Medulla oblongata (tissue), 1 donor: ENCODE measurements around the gene IRAK1BP1.
"Not testable (repeated sequence)": the region's sequence is repeated elsewhere in the genome, so short reads cannot be mapped to it uniquely, and the experiment has no call there.

Source experiments
- DNase-seq: peaks from one replicate; pipeline ENCODE4 v3.0.0-alpha.2; 2015; ENCODE audit errors: extremely low spot score

IRAK1BP1 gene

DNA sequence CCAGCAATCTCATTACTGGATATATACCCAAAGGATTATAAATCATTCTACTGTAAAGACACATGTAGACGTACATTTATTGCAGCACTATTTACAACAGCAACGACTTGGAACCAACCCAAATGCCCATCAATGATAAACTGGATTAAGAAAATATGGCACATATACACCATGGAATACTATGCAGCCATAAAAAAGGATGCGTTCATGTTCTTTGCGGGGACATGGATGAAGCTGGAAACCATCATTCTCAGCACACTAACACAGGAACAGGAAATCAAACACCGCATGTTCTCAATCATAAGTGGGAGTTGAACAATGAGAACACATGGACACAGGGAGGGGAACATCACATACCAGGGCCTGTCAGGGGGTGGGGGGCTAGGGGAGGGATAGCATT, 22.6 kb downstream of the IRAK1BP1 start:
- DNase-seq, result not testable (repeated sequence)

DNA sequence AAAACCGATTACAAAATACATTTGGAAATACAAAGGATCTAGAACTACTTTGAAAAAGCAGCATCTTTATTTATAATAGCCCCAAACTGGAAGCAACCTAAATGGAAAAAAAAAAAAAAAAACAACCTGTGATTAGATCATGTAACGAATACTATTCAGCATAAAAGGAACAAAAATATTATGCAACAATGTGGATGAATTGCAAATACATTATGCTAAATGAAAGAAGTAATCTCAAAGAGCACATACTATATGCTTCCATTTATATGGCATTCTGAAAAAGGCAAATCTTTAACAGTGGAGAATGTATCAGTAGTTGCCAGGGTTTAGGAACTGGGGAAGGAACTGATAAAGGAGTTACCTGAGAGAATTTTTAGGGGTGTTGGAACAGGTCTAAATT, 28.9 kb downstream of the IRAK1BP1 start:
- no peak for DNase-seq

DNA sequence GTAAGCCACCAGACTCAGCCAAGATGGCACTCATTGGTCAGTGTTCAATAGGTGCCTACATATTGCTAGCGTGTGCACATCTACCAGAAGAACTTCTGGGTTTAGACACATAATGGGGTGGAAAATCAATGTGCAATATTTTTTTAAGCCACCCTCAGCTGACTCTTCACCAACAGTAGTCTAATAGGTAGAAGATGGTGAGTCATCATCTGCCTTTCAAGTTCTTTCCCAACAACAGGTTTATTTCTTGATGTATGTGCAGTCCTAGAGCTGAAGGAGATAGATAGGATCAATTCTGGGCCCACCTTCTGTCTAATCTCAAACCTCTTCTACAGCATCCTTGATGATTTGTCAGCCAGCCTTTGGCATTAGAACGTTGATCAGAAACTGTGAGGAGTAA, 41.3 kb downstream of the IRAK1BP1 start:
- no peak for DNase-seq

DNA sequence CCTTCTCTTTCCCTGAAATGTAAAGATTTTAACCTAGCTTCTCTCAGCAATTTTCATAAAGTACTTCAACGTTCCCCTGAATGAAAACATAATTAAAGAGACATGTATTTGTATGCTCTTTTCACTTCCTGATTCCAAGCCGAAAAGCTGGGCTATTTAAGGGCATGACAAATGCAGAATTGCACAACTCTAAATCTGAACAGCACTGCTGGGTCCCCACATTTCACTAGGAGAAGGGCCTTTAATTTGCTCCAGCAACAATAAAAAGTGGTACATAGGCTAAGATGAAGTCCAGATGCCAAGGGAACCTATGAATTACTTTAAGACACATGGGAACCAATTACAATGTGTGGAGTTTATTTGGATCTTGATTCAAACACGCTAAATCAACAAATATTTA, 42.0 kb downstream of the IRAK1BP1 start:
- peak; percentile 18 for DNase-seq

DNA sequence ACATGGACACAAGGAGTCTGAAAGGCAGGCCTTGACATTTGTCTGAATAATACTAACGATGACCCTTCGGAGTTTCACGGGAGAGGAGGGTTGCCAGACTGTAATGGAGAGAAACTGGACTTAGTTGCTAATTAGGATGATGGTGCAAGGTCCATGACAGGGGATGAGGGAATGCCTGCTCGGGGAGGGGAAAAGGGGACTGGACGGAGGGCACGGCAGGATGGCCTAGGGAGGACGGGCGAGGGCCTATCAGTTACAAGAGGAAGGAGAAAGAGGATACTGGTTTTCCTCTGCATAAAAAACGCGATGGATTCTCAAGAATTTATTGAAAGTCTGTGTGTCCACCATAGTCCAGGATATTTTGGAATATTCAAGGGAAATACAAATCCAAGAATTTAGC, 42.7 kb downstream of the IRAK1BP1 start:
- DNase-seq, result no peak

DNA sequence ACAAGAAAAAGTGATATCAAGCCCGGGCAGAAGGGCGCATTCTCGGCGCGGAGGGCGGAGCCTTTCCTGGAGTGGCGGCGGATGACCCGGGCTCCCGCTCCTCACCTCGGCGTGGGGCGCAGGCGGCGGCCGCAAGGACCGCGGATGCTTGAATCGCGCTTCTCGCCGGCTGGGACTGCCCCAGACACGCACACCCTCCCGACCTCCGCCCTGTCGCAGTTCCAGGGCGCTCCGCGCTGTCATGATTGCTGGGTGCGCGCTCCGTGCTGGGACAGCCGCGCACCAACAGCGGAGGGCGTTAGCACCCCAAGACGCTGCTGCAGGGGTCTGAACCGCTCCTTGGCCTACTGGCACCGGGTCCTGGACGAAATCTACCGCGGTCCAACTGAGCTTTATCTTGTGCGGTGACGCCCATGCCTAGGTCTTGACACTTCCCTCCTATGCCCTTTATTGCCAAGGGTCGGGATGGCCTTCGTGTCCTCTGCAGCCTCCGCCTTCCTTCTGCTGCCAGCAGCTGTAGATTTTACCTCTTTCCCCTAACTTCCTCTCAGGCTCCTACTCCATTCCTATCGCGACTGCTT, 43.3 kb downstream of the IRAK1BP1 start:
- DNase-seq, result no peak

DNA sequence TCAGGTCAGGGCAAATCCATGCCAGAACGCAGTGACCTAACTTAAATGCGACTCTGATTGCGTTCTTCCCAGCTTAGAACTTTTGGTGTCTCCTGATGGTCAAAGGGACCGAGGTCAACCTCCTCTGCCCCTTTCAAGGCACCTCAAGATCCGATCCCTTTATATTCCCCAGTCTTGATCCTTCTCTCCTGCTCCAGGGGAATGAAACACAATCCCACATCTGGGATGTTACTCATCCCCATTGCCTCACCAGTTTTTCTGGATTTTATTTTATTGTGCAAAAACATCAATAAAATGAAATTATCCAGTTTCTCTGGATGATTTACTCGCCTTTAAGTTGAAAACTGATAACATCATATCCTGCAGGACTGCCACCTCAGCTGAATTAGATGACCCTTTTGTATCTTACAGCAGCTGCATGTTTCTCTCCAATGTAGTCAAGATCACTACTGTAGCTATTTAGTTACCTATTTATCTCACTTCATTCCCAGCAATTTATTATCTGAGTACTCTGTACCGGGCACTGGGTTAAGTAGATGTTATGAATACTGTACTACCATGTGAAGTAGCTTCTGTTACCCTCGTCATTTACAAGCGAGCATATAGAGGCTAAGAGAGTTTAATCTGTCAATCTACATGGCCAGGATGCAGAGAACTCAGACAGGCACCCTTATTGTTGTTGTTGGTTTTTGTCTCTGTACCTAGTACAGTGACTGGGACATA, 44.0 kb downstream of the IRAK1BP1 start:
- DNase-seq, result no peak

DNA sequence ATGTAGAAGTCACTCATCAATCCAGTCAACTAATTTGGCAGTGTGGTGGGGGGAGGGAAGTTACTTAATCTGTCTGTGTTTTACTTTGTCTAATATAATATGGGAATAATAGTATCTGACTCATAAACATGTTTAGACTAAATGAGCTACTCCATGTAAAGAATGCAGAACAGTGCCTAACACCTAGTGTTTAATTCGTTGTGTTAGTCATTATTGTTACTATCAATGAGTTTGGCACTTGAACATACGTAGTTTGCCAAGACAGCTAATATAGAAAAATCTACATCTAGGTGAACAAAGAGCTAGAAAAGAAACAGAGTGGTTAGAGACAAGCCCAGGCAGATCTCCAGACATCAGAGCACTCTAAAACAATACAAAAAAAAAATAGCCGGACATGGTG, 49.1 kb downstream of the IRAK1BP1 start:
- DNase-seq, result no peak

DNA sequence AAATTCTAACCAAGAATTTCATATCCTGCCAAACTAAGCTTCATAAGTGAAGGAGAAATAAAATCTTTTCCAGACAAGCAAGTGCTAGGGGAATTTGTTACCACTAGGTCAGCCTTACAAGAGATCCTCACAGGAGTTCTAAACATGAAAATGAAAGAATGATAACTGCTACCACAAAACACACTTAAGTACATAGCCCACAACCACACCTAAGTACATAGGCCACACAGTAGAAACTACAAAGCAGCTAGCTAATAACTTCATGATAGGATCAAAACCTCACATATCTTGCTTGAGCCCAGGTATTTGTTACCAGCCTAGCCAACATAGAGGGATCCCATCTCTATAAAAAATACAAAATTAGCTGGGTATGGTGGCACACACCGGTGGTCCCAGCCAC, 50.4 kb downstream of the IRAK1BP1 start:
- no peak for DNase-seq

DNA sequence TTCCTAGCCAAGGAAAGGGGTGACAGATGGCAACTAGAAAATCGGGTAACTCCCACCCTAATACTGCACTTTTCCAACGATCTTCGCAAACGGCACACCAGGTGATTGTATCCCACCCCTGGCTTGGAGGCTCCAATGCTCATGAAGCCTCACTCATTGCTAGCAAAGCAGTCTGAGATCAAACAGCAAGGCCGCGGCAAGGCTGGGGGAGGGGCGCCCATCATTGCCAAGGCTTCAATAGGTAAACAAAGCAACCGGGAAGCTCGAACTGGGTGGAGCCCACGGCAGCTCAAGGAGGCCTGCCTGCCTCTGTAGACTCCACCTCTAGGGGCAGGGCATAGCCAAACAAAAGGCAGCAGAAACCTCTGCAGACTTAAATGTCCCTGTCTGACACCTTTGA, 53.8 kb downstream of the IRAK1BP1 start:
- DNase-seq, result not testable (repeated sequence)

DNA sequence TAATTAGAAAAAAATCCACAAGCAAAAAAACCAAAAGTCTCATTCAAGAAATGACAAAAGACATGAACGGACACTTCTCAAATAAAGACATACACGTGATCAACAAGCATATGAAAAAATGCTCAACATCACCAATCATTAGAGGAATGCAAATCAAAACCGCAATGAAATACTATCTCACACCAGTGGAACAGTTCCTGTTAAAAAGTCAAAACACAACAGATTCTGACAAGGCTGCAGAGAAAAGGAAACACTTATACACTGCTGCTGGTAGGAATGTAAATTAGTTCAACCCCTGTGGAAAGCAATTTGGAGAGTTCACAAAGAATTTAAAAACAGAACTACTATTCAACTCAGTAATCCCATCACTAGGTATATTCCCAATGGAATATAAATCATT, 58.0 kb downstream of the IRAK1BP1 start:
- DNase-seq, result no peak

DNA sequence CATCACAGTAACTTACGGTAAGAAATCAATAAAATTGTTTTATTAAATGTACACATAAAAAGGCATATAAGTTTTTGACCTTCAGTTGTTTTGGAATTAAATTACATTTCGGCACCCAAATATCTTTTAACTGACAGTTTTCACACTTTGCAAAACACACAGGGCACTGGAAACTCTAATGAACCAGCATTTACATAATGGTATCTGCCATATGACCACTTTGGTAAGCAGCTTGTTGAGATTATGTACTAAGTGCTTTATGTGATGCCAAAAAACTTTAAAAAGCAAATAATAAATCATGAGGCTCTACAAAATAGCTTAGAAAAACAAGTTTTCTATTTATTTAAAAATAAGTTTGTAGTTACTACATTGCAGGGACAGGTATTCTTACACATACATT, 68.2 kb downstream of the IRAK1BP1 start:
- no peak for DNase-seq

DNA sequence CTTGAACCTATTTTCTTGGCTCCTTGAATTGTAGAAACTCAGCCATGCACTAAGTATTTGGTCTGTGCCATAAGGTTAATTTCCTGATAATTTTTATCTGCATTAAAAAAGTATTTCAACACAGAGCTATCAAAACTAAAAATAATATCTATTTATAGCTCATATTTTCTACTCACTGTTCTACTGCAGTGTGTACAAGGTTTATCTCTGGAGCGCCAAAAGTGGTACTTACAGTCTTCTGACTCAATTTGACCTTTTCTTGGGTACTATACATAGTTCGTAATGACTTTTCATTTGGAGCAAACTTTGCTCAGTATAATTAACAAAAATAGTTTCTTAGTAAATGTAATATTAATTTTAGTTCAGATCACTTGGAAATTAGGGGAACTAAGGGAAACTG, 69.2 kb downstream of the IRAK1BP1 start:
- DNase-seq, result no peak

DNA sequence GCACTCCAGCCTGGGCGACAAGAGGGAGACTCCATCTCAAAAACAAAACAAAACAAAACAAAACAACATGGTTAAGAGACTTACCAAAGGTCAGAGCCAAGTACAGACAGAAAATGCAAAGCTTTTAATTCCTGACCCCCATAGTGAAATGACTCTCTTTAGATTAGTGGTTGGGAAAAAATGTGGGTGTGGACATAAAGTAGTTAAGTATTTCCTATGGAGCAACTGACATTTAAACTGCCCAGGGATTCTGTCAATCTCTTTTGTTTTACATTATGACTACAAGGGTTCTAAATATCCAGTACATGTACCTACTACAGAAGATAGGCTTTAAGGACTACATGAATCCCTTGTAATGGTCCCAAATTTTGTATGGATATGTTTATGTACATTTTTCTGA, 75.1 kb downstream of the IRAK1BP1 start:
- no peak for DNase-seq

DNA sequence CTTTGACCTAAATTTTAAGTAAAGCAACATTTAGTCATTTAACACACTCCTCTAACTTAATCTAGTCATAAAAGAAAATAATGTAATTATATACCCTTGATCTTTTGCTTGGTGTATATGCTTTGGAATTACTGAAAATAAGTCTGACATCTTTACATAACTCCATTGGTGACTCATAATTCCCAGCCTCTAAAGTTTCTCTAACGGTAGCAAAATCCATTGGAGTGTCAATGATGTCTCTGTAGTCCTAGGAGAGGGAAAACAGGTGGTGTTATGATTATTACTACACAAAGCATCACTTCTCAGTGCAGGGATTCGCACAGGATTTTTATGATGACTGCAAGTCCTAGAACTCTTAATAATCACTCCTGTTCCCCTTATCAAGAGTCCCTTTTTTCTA, 80.2 kb downstream of the IRAK1BP1 start:
- no peak for DNase-seq

DNA sequence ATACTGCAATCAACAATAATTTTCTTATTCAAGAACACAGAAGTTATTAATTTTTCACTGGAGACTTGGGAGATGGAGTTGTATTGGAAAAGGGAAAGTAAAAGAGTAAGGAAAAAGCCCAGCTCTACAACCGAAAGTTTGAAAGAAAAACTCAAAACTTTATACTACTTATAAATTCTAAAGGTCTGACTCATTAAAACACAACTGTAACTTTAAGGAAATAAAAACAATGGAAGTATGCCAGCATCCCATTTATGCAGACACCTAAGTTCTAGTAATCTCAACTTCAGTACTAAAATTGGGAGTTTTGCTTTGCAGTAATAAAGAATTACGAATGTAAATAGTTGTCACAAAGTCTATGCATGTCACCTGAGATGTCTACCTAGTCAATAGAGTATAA, 80.6 kb downstream of the IRAK1BP1 start:
- no peak for DNase-seq

DNA sequence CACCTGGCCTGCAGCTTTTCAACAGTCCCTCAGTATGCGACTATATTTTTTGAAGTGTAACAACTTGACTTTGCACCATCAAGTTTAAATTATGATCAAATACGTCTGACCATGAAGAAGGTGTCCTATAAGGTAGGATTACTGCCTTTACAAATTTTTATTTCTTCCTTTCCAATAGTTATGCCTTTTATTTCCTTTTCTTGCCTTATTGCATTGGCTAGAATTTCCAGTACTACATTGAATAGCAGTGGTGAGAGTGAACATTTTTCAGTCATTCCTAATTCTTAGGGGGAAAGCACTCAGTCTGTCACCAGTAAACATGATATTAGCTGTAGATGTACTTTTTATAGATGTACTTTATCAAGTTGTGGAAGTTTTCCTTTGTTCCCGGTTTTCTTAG, 81.4 kb downstream of the IRAK1BP1 start:
- DNase-seq, result no peak

DNA sequence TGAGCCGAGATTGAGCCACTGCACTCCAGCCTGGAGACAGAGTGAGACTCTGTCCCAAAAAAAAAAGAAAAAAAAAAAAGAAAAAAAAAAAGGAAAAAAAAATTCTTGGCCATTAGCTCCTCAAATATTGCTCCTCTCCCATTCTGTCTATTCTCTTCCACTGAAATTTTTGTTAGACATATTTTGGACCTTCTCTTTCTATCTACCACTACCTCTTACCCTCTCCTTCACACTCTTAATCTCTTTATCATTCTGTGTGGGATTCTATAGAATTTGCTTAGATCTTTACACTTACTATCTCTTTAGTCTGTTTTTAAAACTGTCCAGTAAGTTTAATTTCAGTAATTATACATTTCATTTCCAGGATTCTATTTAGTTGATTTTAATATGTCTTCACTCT, 85.0 kb downstream of the IRAK1BP1 start:
- DNase-seq, result no peak
